ENCODE data around the gene PLOD3. TPM values are rescaled to one million over a fixed set of nuclear protein-coding genes. Genes with fewer than 3 reads are reported as not detected.
A peak's percentile ranks its signal among the peaks of the same experiment; 100 is the strongest.

PLOD3 gene
- total RNA-seq, 1 experiment from 2014 or later, result 134 TPM

DNA sequence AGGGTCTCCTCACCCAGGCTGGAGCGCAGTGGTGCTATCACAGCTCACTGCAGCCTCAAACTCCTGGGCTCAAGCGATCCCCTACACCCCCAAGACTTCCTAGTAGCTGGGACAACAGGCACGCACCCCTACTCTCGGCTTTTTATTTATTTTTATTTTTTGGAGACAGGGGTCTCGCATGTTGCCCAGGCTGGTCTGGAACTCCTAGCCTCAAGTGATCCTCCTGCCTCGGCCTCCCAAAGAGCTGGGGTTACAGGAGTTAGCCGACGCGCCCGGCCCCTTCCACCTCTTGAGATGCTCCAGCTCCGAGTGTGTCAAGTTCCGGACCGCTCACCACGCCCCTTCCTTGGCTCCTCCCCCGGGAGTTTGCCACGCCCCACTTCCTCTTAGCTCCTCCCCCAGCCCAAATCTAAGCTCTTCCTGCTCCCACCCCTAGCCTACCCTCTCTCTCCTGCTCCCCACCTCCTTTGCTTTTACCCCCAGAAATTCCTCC is 43.6 kb downstream of the PLOD3 start:
- no peak for TF ChIP-seq CTCF (IDR thresholded peaks at IDR 0.05; ENCODE audit: unreplicated experiment)
- peak; percentile 68 for DNase-seq (ENCODE audit: unreplicated experiment)
- Mint-ChIP-seq H3K27ac (ENCODE audit: low read depth, unreplicated experiment) (no peak overlapping the region), H3K36me3 (ENCODE audit: insufficient read depth, unreplicated experiment) (no peaks in the 10 kb centered on the region), H3K9me3 (ENCODE audit: unreplicated experiment) (no peaks in the 10 kb centered on the region), H3K4me1 (ENCODE audit: insufficient read depth, unreplicated experiment) (peaks cover 21% of the 10 kb centered on the region), H3K27me3 (ENCODE audit: insufficient read depth, unreplicated experiment) (peaks cover 69% of the 10 kb centered on the region), H3K4me3 (ENCODE audit: unreplicated experiment) (peak overlapping the region; percentile 61)
- BruUV-seq (replicated peaks), result no TSS peak
- intact Hi-C loops (cut with micrococcal nuclease), result no loop called here
- ChIA-PET CTCF (interaction anchor here (0.5 to 1.9 kb wide), 6 partner anchors 11 to 879 kb away, joined by 3 to 16 read pairs (median 4); partner anchors contain the start of gene FIS1), POLR2A (interaction anchor here (0.6 to 1.9 kb wide), 6 partner anchors 9 to 79 kb away, joined by 3 to 7 read pairs (median 3); partner anchors contain the start of genes PLOD3, VGF and ZNHIT1)

DNA sequence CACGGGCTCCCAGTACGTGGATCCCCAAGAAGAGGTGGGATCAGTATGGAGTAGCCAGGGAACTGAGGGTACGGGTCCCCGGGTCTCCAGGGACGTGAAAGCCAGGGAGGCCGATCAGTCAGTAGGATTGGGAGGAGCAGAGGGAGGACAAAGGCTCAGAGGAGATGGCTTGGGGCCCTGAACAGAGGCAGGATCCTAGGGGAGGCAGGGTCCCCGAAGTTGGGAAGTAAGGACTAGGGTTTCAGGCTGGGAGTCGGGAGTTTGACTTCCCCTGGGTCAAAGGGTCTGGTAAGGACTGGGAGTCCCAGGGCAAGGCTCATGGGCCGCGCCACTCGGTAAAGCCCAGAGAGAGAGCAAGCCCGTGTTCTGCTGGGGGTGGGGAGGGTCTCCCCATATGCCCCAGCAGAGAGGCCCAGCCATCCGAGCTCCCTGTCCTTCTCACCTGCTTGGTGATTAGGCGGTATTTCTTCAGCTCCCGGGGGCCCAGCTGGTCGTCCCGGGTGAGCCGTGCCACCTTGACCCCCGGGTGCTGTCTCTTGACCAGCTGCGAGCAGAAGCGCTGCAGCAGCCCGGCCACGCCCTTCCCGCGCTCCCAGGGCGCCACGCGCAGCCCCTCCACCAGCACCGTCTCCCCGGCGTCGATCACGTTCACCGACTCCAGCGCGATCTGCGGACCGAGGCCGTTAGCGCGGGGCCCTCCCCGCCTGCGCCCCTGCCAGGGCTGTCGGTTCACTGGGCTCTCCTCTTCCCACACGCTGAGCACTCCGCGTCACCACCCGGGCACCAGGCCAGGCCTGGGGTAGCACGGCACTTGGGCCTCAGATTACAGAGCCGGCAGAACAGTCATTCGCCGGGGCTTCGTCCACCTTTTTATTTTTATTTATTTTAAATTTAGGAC is 44.3 kb downstream of the PLOD3 start:
- BruUV-seq (replicated peaks), result no TSS peak
- Mint-ChIP-seq H3K27me3 (ENCODE audit: insufficient read depth, unreplicated experiment) (peaks cover 73% of the 10 kb centered on the region), H3K4me3 (ENCODE audit: unreplicated experiment) (peak overlapping the region; percentile 61), H3K27ac (ENCODE audit: low read depth, unreplicated experiment) (no peak overlapping the region), H3K4me1 (ENCODE audit: insufficient read depth, unreplicated experiment) (peaks cover 27% of the 10 kb centered on the region), H3K9me3 (ENCODE audit: unreplicated experiment) (no peaks in the 10 kb centered on the region), H3K36me3 (ENCODE audit: insufficient read depth, unreplicated experiment) (no peaks in the 10 kb centered on the region)
- ChIA-PET POLR2A (interaction anchor here (0.6 to 1.9 kb wide), 5 partner anchors 8 to 44 kb away, joined by 3 to 7 read pairs (median 3); partner anchors contain the start of genes PLOD3, VGF and ZNHIT1), CTCF (interaction anchor here (0.6 to 1.9 kb wide), 5 partner anchors 12 to 878 kb away, joined by 3 to 16 read pairs (median 4); partner anchors contain the start of gene FIS1)
- peak; percentile 87 for DNase-seq (ENCODE audit: unreplicated experiment)
- intact Hi-C loops (cut with micrococcal nuclease), result no loop called here
- TF ChIP-seq CTCF (IDR thresholded peaks at IDR 0.05; ENCODE audit: unreplicated experiment), result no peak

DNA sequence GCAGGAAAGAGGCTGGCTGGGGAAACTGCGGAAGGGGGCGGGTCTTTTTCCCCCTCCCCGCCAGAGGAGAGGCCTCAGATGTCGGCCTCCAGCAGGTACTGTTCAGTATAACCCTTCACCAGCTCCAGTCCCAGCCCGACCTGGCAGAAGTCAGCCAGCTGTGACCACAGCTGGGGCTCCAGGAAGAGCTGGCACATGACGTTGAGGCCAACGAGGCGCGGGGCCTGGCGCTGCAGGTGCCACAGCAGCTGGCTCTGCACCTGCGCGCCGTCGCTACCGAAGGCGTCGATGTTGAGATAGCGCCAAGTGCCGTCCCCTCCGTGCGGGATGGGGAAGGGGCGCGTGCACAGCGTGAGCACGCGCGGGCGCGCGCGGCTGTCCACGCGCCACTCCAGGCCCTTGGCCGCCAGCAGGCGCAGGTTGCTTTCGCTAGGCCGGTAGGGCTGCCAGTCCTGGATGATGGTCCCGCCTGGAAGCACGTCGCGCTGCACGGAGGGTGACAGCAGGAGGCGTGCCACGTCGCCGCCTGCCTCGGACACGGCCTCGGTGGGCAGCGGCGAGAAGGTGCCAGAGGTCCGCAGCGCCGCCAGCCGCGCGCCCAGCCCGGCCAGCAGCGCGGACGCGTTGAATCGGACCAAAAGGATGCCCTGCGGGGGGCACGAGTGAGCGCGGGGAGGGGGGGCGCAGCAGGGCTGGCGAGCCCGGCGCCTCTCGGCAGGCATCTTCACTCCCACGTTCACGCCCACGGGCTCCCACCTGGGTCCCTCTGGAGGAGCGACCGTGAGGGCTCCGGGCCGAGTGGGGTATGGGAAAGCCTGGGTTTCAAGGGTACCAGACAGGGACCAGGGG is 45.2 kb downstream of the PLOD3 start:
- POLR2A ChIA-PET, result interaction anchor here (1.2 kb wide), 1 partner anchor 46 kb away, joined by 5 read pairs; the partner anchor contains the start of genes PLOD3 and ZNHIT1
- no peak for DNase-seq (ENCODE audit: unreplicated experiment)
- Mint-ChIP-seq H3K27ac (ENCODE audit: low read depth, unreplicated experiment) (no peak overlapping the region), H3K4me1 (ENCODE audit: insufficient read depth, unreplicated experiment) (peaks cover 35% of the 10 kb centered on the region), H3K36me3 (ENCODE audit: insufficient read depth, unreplicated experiment) (no peaks in the 10 kb centered on the region), H3K9me3 (ENCODE audit: unreplicated experiment) (no peaks in the 10 kb centered on the region), H3K27me3 (ENCODE audit: insufficient read depth, unreplicated experiment) (peaks cover 81% of the 10 kb centered on the region), H3K4me3 (ENCODE audit: unreplicated experiment) (peak overlapping the region; percentile 61)
- no peak for TF ChIP-seq CTCF (IDR thresholded peaks at IDR 0.05; ENCODE audit: unreplicated experiment)
- BruUV-seq (replicated peaks), result no TSS peak
- intact Hi-C loops (cut with micrococcal nuclease), result no loop called here
- CTCF ChIA-PET, result interaction anchor here (0.6 to 2.8 kb wide), 9 partner anchors 10 to 113 kb away, joined by 3 to 31 read pairs (median 5); no protein-coding TSS in a partner anchor
